ENCODE data around the gene RLN3.

Gene RLN3, protein sequence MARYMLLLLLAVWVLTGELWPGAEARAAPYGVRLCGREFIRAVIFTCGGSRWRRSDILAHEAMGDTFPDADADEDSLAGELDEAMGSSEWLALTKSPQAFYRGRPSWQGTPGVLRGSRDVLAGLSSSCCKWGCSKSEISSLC

DNA sequence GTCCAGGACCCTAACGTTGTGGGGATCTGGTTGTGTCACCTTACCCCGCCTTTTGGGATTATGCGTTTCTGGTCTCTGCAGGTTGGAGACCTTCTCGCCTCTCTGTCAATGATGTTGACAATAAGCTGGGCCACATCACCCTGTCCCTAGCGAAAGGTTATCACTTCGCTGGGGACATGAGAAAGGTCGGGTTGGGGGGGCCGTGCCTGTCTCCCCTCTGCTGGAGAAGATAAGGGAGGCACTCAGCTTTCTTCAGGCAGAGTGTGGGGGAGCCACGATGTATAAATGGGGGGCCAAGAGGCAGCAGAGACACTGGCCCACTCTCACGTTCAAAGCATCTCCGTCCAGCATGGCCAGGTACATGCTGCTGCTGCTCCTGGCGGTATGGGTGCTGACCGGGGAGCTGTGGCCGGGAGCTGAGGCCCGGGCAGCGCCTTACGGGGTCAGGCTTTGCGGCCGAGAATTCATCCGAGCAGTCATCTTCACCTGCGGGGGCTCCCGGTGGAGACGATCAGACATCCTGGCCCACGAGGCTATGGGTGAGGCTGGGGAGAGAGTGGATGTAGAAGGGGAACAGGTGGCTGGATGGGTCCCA is at the start of gene RLN3:
TSS of gene RLN3 (plus strand) at position 293 of the 595 bp plus-strand sequence. CDS start at position 350, 57 bp downstream.
- TF ChIP-seq FOXK2 (IDR thresholded peaks at IDR 0.05): no peak
- TF ChIP-seq ARNT (IDR thresholded peaks at IDR 0.05): no peak
- no peak for TF ChIP-seq NFRKB (IDR thresholded peaks at IDR 0.05)
- TF ChIP-seq FOXA1 (IDR thresholded peaks at IDR 0.05): no peak
- TF ChIP-seq SUZ12 (IDR thresholded peaks at IDR 0.05): no peak
- no peak for TF ChIP-seq LEF1 (IDR thresholded peaks at IDR 0.05; ENCODE audit: borderline replicate concordance)
- TF ChIP-seq FOXM1 (IDR thresholded peaks at IDR 0.05; ENCODE audit: borderline replicate concordance): no peak
- TF ChIP-seq SP1 (IDR thresholded peaks at IDR 0.05): no peak
- TF ChIP-seq HDGF (IDR thresholded peaks at IDR 0.05; ENCODE audit: borderline replicate concordance): no peak
- TF ChIP-seq L3MBTL2 (conservative IDR thresholded peaks at IDR 0.05): no peak
- no peak for TF ChIP-seq ELF4 (IDR thresholded peaks at IDR 0.05)
- no peak for TF ChIP-seq ZNF384 (IDR thresholded peaks at IDR 0.05)
- TF ChIP-seq CTBP1 (IDR thresholded peaks at IDR 0.05; ENCODE audit: borderline replicate concordance): no peak
- no peak for TF ChIP-seq BHLHE40 (IDR thresholded peaks at IDR 0.05; ENCODE audit: borderline replicate concordance)
- TF ChIP-seq TARDBP (IDR thresholded peaks at IDR 0.05): no peak
- TF ChIP-seq, protein P1, sequence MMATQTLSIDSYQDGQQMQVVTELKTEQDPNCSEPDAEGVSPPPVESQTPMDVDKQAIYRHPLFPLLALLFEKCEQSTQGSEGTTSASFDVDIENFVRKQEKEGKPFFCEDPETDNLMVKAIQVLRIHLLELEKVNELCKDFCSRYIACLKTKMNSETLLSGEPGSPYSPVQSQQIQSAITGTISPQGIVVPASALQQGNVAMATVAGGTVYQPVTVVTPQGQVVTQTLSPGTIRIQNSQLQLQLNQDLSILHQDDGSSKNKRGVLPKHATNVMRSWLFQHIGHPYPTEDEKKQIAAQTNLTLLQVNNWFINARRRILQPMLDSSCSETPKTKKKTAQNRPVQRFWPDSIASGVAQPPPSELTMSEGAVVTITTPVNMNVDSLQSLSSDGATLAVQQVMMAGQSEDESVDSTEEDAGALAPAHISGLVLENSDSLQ (IDR thresholded peaks at IDR 0.05): no peak
- no peak for DNase-seq (ENCODE audit: extremely low spot score)
- ChIA-PET CTCF (interaction anchor here (0.6 to 1.7 kb wide), 4 partner anchors 14 to 861 kb away, joined by 3 to 5 read pairs (median 4); no protein-coding TSS in a partner anchor), POLR2A (interaction anchor here (1.2 kb wide), 1 partner anchor 21 kb away, joined by 4 read pairs; the partner anchor contains the start of gene RFX1)

DNA sequence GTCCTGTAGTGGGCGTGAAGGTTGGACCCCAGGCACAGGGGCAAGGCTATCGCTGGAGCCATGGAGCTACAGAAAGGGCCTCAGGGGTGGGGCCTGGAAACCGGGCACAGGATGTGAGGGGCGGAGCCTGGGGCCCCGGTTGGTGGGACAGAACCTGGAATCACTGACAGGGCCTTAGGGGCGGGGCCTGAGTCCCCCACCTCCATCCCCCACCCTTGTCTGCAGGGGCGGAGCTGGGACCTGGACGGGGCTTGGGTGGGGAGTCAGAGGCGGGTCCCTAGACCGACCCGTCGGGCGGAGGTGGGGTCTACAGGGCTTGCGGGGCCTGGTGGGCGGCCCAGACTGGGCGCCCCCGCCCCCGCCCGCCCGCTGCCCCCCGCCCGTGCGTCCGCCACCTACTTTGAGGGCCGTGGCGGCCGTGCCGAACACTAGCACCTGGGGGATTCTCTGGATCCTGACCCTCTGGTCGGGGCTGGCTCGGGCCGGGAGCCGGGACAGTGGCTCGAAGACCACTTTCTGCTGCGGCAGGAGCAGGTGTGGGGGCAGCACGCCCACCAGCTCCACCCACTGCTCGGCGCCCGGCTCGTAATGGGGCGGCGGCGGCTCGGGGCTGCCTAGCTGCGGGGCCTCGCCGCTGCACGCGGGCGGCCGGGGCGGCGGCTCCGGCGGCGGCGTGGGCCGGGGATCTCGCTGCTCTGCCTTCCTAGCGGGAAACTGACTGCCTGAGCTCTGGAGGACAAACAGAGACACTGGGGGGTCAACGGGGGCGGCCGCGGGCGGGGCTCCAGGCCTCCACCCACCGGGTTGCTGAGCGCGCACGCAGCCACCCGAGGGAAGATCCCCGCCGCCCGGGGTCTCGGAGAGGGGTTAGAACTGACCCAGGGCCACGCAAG is 49.4 kb upstream of the RLN3 start:
- TF ChIP-seq FOXM1 (IDR thresholded peaks at IDR 0.05; ENCODE audit: borderline replicate concordance) (no peak), ZNF384 (IDR thresholded peaks at IDR 0.05) (no peak), SP1 (IDR thresholded peaks at IDR 0.05) (no peak), BHLHE40 (IDR thresholded peaks at IDR 0.05; ENCODE audit: borderline replicate concordance) (no peak)
- ChIA-PET POLR2A (interaction anchor here (0.7 kb wide), 1 partner anchor 26 kb away, joined by 3 read pairs; no protein-coding TSS in a partner anchor), CTCF (no interaction called here)
- no peak for DNase-seq (ENCODE audit: extremely low spot score)

DNA sequence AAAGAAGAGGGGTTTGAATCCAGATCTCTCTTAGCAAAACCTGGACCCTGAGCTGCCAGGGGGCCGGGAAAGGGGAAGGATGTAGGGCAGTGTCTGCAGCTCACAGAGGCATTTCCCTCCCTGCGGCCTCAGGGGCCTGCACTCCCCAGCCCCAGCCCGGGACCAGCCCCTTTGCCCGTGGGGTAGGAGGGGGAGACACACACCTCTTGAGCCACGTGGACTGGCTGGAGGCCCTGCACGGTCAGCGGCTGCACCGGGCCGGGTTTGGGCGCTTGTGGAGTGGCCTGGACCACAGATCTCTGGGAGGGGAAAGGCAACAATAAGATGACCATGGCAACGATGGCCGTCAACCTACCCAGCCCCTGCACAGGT is 48.7 kb upstream of the RLN3 start:
- no peak for TF ChIP-seq BHLHE40 (IDR thresholded peaks at IDR 0.05; ENCODE audit: borderline replicate concordance)
- TF ChIP-seq SP1 (IDR thresholded peaks at IDR 0.05): no peak
- no peak for TF ChIP-seq FOXA1 (IDR thresholded peaks at IDR 0.05)
- TF ChIP-seq, protein P1 (IDR thresholded peaks at IDR 0.05): no peak
- no peak for TF ChIP-seq CTBP1 (IDR thresholded peaks at IDR 0.05; ENCODE audit: borderline replicate concordance)
- no peak for TF ChIP-seq ZNF384 (IDR thresholded peaks at IDR 0.05)
- TF ChIP-seq TARDBP (IDR thresholded peaks at IDR 0.05): no peak
- TF ChIP-seq HDGF (IDR thresholded peaks at IDR 0.05; ENCODE audit: borderline replicate concordance): no peak
- no peak for TF ChIP-seq ELF4 (IDR thresholded peaks at IDR 0.05)
- TF ChIP-seq SUZ12 (IDR thresholded peaks at IDR 0.05): no peak
- TF ChIP-seq L3MBTL2 (conservative IDR thresholded peaks at IDR 0.05): no peak
- no peak for TF ChIP-seq ARNT (IDR thresholded peaks at IDR 0.05)
- TF ChIP-seq NFRKB (IDR thresholded peaks at IDR 0.05): no peak
- TF ChIP-seq FOXM1 (IDR thresholded peaks at IDR 0.05; ENCODE audit: borderline replicate concordance): no peak
- TF ChIP-seq FOXK2 (IDR thresholded peaks at IDR 0.05): no peak
- CTCF ChIA-PET: no interaction called here
- no peak for DNase-seq (ENCODE audit: extremely low spot score)
- POLR2A ChIA-PET: no interaction called here

DNA sequence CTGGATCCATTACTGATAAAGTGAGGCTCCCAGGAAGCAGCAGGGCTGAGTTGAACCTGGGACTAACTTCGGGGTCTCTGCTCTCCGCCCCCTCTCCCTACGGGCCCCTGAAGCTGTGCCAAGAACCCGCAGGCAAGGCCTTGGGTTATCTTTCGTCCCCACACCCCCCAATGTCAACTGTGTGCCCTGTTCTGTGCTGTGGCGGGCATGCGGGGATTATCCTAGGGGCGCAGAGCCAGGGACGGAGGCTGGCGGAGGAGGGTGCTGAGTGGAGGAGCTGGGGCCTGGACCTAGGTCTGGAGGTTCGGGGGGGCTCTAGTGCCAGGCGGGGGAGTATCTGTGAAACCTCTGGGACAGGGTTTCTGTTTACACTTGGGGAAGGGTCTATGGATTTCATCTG is 48.3 kb upstream of the RLN3 start:
- TF ChIP-seq ELF4 (IDR thresholded peaks at IDR 0.05) (no peak), ARNT (IDR thresholded peaks at IDR 0.05) (no peak), ZNF384 (IDR thresholded peaks at IDR 0.05) (no peak), L3MBTL2 (conservative IDR thresholded peaks at IDR 0.05) (no peak), CTBP1 (IDR thresholded peaks at IDR 0.05; ENCODE audit: borderline replicate concordance) (no peak)
- DNase-seq (ENCODE audit: extremely low spot score): no peak
- POLR2A ChIA-PET: no interaction called here
- CTCF ChIA-PET: no interaction called here

DNA sequence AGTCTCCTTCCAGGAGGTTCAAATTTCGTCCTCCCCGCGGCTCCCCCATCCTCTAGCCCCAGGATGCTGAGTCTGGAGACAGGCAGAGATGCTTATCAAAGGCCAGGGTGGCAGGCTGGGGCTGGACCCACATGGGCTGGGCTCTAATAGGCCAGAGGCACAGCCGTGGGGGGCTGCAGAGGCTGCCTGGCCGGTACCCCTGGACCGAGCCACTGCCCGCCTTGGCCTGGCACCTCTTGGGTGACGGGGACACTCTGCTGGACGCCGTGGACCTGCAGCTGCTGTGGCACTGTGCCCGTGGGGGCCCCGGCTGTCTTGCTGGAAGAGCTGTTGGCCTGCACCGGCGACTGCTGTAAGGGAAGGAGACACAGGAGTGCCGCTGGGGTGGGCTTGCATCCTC is 47.6 kb upstream of the RLN3 start:
- POLR2A ChIA-PET: no interaction called here
- CTCF ChIA-PET: no interaction called here
- TF ChIP-seq FOXA1 (IDR thresholded peaks at IDR 0.05): no peak
- TF ChIP-seq BHLHE40 (IDR thresholded peaks at IDR 0.05; ENCODE audit: borderline replicate concordance): no peak
- TF ChIP-seq CTBP1 (IDR thresholded peaks at IDR 0.05; ENCODE audit: borderline replicate concordance): no peak
- TF ChIP-seq ZNF384 (IDR thresholded peaks at IDR 0.05): no peak
- TF ChIP-seq, protein P1 (IDR thresholded peaks at IDR 0.05): no peak
- no peak for TF ChIP-seq SP1 (IDR thresholded peaks at IDR 0.05)
- TF ChIP-seq TARDBP (IDR thresholded peaks at IDR 0.05): no peak
- no peak for TF ChIP-seq ARNT (IDR thresholded peaks at IDR 0.05)
- no peak for TF ChIP-seq FOXM1 (IDR thresholded peaks at IDR 0.05; ENCODE audit: borderline replicate concordance)
- no peak for TF ChIP-seq SUZ12 (IDR thresholded peaks at IDR 0.05)
- TF ChIP-seq NFRKB (IDR thresholded peaks at IDR 0.05): no peak
- TF ChIP-seq HDGF (IDR thresholded peaks at IDR 0.05; ENCODE audit: borderline replicate concordance): no peak
- TF ChIP-seq LEF1 (IDR thresholded peaks at IDR 0.05; ENCODE audit: borderline replicate concordance): no peak
- TF ChIP-seq FOXK2 (IDR thresholded peaks at IDR 0.05): no peak
- TF ChIP-seq ELF4 (IDR thresholded peaks at IDR 0.05): no peak
- TF ChIP-seq L3MBTL2 (conservative IDR thresholded peaks at IDR 0.05): no peak
- no peak for DNase-seq (ENCODE audit: extremely low spot score)

Measured in HEK293T (cell line).